Activated B cell treated with CpG ODN at 0.5 μM for 24 hours (primary cell): ENCODE results near the gene IFNAR2. TPM values are rescaled to one million over a fixed set of nuclear protein-coding genes. Genes with fewer than 3 reads are reported as not detected.

Source experiments
- ATAC-seq: fragments of 200-7000 bp; cut with Tn5 transposase; one replicate; pipeline ENCODE4 v1.10.0; 2021; ENCODE audit warnings: low read depth, mild to moderate bottlenecking, moderate library complexity
- CTCF ChIA-PET: fragments of 350-600 bp; sonication (Branson Sonifier 250); formaldehyde crosslinking; loops from one replicate; lab custom pipeline; 2021; ENCODE audit warnings: antibody characterized with exemption; lab: Charles Lee
- POLR2A ChIA-PET: fragments of 350-600 bp; sonication (Branson Sonifier 250); formaldehyde crosslinking; loops from one replicate; lab custom pipeline; 2021; ENCODE audit warnings: antibody characterized with exemption; lab: Charles Lee
- DNase-seq: peaks from one replicate; pipeline ENCODE4 v3.0.0; 2022
- H3K27ac Mint-ChIP-seq: one replicate; pipeline ENCODE4 v1.8.0; 2020; ENCODE audit warnings: mixed read lengths
- H3K27me3 Mint-ChIP-seq: one replicate; pipeline ENCODE4 v1.8.0; 2021; ENCODE audit warnings: mixed read lengths
- H3K36me3 Mint-ChIP-seq: one replicate; pipeline ENCODE4 v1.8.0; 2021; ENCODE audit warnings: low read depth, mixed read lengths
- H3K4me1 Mint-ChIP-seq: one replicate; pipeline ENCODE4 v1.8.0; 2021; ENCODE audit warnings: mixed read lengths
- H3K4me3 Mint-ChIP-seq: one replicate; pipeline ENCODE4 v1.8.0; 2020; ENCODE audit warnings: mild to moderate bottlenecking, mixed read lengths
- H3K9me3 Mint-ChIP-seq: one replicate; pipeline ENCODE4 v1.8.0; 2020; ENCODE audit warnings: mixed read lengths
- CTCF ChIP-seq: fragments of 200-600 bp; IDR thresholded peaks from one replicate; pipeline ENCODE4 v1.8.0; 2022; ENCODE audit warnings: antibody characterized with exemption, mild to moderate bottlenecking
- intact Hi-C: fragments of 100-400 bp; cut with micrococcal nuclease; formaldehyde crosslinking; loops from one replicate; pipeline ENCODE4 v1.15.1; 2024
- total RNA-seq: library from RNA; stranded (reverse); gene quantifications from 2 replicates; pipeline ENCODE4 v1.2.3, GENCODE V29; 2022

The IFNAR2 gene
- total RNA-seq, 1 donor from 2014 or later, result 29.2 TPM

DNA sequence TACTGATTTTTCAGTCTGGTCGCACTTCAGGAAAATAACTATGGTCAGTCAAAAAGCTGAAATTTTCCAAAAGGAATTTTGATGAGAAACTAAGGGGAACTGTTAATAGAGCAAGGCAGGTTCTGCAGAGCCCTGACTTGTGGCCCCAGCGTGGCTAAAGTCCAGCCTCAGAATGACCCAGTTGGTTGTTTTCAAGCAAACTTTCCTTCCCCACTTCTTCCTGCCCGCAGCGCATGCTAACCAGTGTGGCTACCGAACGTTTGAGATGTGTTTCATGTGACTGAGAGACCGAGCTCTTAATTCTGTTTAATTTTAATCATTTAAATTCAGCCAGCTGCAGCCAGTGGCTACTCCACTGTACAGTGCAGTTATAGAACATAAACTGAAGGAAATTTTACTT lies 30.3 kb downstream of the IFNAR2 start:
- peaks cover 2% of the 10 kb centered on the region for H3K9me3 Mint-ChIP-seq
- DNase-seq (no peak), ATAC-seq (no peak)
- H3K27ac Mint-ChIP-seq, result peak overlapping the region; percentile 70
- H3K4me3 Mint-ChIP-seq, result no peak overlapping the region
- H3K4me1 Mint-ChIP-seq, result peaks cover 39% of the 10 kb centered on the region
- intact Hi-C loops, result loop anchor here (1.0 kb wide), 1 partner anchor 14 kb away; no protein-coding TSS in a partner anchor
- ChIA-PET CTCF (no interaction called here), POLR2A (interaction anchor here (0.6 to 1.1 kb wide), 2 partner anchors 108 to 111 kb away, joined by 3 to 4 read pairs; no protein-coding TSS in a partner anchor)
- no peak for TF ChIP-seq CTCF
- no peaks in the 10 kb centered on the region for H3K27me3 Mint-ChIP-seq
- peaks cover 63% of the 10 kb centered on the region for H3K36me3 Mint-ChIP-seq

GRCh38 chr21:33261635-33262034 lies 31.9 kb downstream of the IFNAR2 start:
- peaks cover 56% of the 10 kb centered on the region for H3K36me3 Mint-ChIP-seq
- DNase-seq, result no peak
- CTCF ChIA-PET, result no interaction called here

GRCh38 chr21:33262921-33263320 lies 33.2 kb downstream of the IFNAR2 start:
- no peak for ATAC-seq
- Mint-ChIP-seq H3K4me1 (peaks cover 52% of the 10 kb centered on the region), H3K27me3 (no peaks in the 10 kb centered on the region), H3K4me3 (no peak overlapping the region), H3K9me3 (no peaks in the 10 kb centered on the region), H3K36me3 (peaks cover 51% of the 10 kb centered on the region), H3K27ac (peak overlapping the region; percentile 30)
- POLR2A ChIA-PET, result interaction anchor here (1.2 to 1.6 kb wide), 3 partner anchors 33 to 68 kb away, joined by 3 to 4 read pairs (median 3); partner anchors contain the start of gene IFNAR1
- CTCF ChIA-PET, result no interaction called here
- intact Hi-C loops, result no loop called here
- no peak for DNase-seq
- TF ChIP-seq CTCF, result no peak

More at GRCh38 chr21:33261635-33262034, 31.9 kb downstream of the IFNAR2 start:
- intact Hi-C loops, result no loop called here
- Mint-ChIP-seq H3K27ac (peak overlapping the region; percentile 68), H3K4me1 (peaks cover 43% of the 10 kb centered on the region), H3K27me3 (no peaks in the 10 kb centered on the region), H3K9me3 (peaks cover 2% of the 10 kb centered on the region), H3K4me3 (no peak overlapping the region)
- no peak for ATAC-seq
- no peak for TF ChIP-seq CTCF
- POLR2A ChIA-PET, result interaction anchor here (0.7 to 1.6 kb wide), 5 partner anchors 30 to 78 kb away, joined by 3 to 4 read pairs (median 3); no protein-coding TSS in a partner anchor

DNA sequence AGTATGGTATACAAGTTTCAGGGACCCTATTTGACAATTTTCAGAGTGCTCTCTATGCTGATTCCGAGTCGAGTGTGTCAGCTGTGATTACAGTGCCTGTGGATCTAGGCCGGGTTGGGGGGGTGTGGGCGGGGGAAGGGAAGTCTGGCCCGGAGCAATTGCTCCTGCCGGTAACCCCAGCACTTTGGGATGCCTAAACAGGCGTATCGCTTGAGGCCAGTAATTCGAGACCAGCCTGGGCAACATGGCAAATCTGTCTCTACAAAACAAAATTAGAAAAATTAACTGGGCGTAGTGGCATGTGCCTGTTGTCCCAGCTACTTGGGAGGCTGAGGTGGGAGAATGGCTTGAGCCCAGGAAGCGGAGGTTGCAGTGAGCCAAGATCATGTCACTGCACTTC lies 34.8 kb downstream of the IFNAR2 start:
- no peak for ATAC-seq
- Mint-ChIP-seq H3K27me3 (no peaks in the 10 kb centered on the region), H3K4me1 (peaks cover 63% of the 10 kb centered on the region), H3K4me3 (no peak overlapping the region), H3K36me3 (peaks cover 48% of the 10 kb centered on the region), H3K9me3 (no peaks in the 10 kb centered on the region), H3K27ac (peak overlapping the region; percentile 95)
- TF ChIP-seq CTCF, result no peak
- ChIA-PET CTCF (interaction anchor here (2.1 to 2.2 kb wide), 2 partner anchors 65 to 180 kb away, joined by 9 to 16 read pairs; no protein-coding TSS in a partner anchor), POLR2A (interaction anchor here (2.6 to 4.5 kb wide), 4 partner anchors 27 to 96 kb away, joined by 14 to 51 read pairs (median 29); partner anchors contain the start of gene IFNAR1)
- intact Hi-C loops, result no loop called here
- DNase-seq, result no peak

- peak overlapping the region; percentile 92 for H3K4me3 Mint-ChIP-seq
- intact Hi-C loops, result loop anchor here (1.0 to 5.0 kb wide), 10 partner anchors 18 to 377 kb away; partner anchors contain the start of genes CRYZL1, IFNAR1, IFNAR2 and ITSN1
- peak; percentile 72 for ATAC-seq
- DNase-seq, result peak; percentile 40
- peak overlapping the region; percentile 95 for H3K27ac Mint-ChIP-seq
- peaks cover 66% of the 10 kb centered on the region for H3K4me1 Mint-ChIP-seq
- H3K9me3 Mint-ChIP-seq, result no peaks in the 10 kb centered on the region
- no peak for TF ChIP-seq CTCF
- POLR2A ChIA-PET, result interaction anchor here (0.6 to 5.6 kb wide), 30 partner anchors 9 to 494 kb away, joined by 3 to 51 read pairs (median 6); partner anchors contain the start of genes IFNAR1, IFNAR2, PAXBP1 and SON
- H3K27me3 Mint-ChIP-seq, result no peaks in the 10 kb centered on the region
- CTCF ChIA-PET, result interaction anchor here (0.8 to 3.0 kb wide), 8 partner anchors 8 to 179 kb away, joined by 3 to 21 read pairs (median 6); partner anchors contain the start of gene IFNAR1
- H3K36me3 Mint-ChIP-seq, result peaks cover 50% of the 10 kb centered on the region
Observed at GRCh38 chr21:33265664-33266049, 35.9 kb downstream of the IFNAR2 start.
